ENCODE measurements around the gene TLCD1. TPM values are rescaled to one million over a fixed set of nuclear protein-coding genes. Genes with fewer than 3 reads are reported as not detected.

TLCD1 gene
- total RNA-seq, 1 donor from 2014 or later: 41.0 TPM

GRCh38 chr17:28728364-28729200, 2.5 kb upstream of the TLCD1 start, which contains the start of gene NEK8:
Gene NEK8, plus strand, starts transcription at chr17:28728788. Its CDS starts 26 bp downstream, at chr17:28728814.
- CTCF ChIA-PET: interaction anchor here (0.9 to 6.1 kb wide), 7 partner anchors 9 to 420 kb away, joined by 3 to 545 read pairs (median 28); partner anchors contain the start of genes DHRS13, PROCA1, RPL23A and TRAF4

GRCh38 chr17:28726627-28727491, 826 bp upstream of the TLCD1 start:
- Mint-ChIP-seq H3K36me3 (ENCODE audit: low read depth) (peaks cover 40% of the 10 kb centered on the region), H3K9me3 (no peaks in the 10 kb centered on the region), H3K27ac (peak overlapping the region; percentile 99), H3K27me3 (no peaks in the 10 kb centered on the region), H3K4me3 (peak overlapping the region; percentile 95), H3K4me1 (peaks cover 66% of the 10 kb centered on the region)
- peak; percentile 78 for TF ChIP-seq CTCF (IDR thresholded peaks at IDR 0.05)
- ATAC-seq (ENCODE audit: low read depth) (peak; percentile 40), DNase-seq (peak; percentile 87)
- intact Hi-C loops (cut with micrococcal nuclease): loop anchor here (1.0 to 5.0 kb wide), 8 partner anchors 8 to 840 kb away; partner anchors contain the start of genes ABHD15, DHRS13, PROCA1 and RPL23A
- ChIA-PET POLR2A (interaction anchor here (0.5 to 18.0 kb wide), 40 partner anchors 7 to 657 kb away, joined by 3 to 2384 read pairs (median 6); partner anchors contain the start of genes BLTP2, DHRS13, FAM222B and FLOT2), CTCF (interaction anchor here (0.7 to 6.1 kb wide), 32 partner anchors 7 to 422 kb away, joined by 3 to 545 read pairs (median 8); partner anchors contain the start of genes DHRS13, ERAL1, FAM222B and FLOT2)

More at GRCh38 chr17:28728364-28729200, 2.5 kb upstream of the TLCD1 start, which contains the start of gene NEK8:
- DNase-seq (peak; percentile 99), ATAC-seq (ENCODE audit: low read depth) (peak; percentile 53)
- POLR2A ChIA-PET: interaction anchor here (0.7 to 18.0 kb wide), 20 partner anchors 7 to 566 kb away, joined by 3 to 2384 read pairs (median 28); partner anchors contain the start of genes BLTP2, DHRS13, FAM222B and FLOT2
- Mint-ChIP-seq H3K4me1 (peaks cover 62% of the 10 kb centered on the region), H3K4me3 (peak within 1 kb of the TSS; percentile 95), H3K27me3 (no peaks in the 10 kb centered on the region), H3K9me3 (no peaks in the 10 kb centered on the region), H3K36me3 (ENCODE audit: low read depth) (peaks cover 24% of the 10 kb centered on the region), H3K27ac (peak within 1 kb of the TSS; percentile 99)
- TF ChIP-seq CTCF (IDR thresholded peaks at IDR 0.05): no peak
- intact Hi-C loops (cut with micrococcal nuclease): loop anchor here (1.0 to 5.0 kb wide), 9 partner anchors 10 to 839 kb away; partner anchors contain the start of genes ABHD15, FAM222B, FLOT2 and TP53I13

- peak; percentile 39 for DNase-seq
- Mint-ChIP-seq H3K36me3 (ENCODE audit: low read depth) (peaks cover 51% of the 10 kb centered on the region), H3K9me3 (no peaks in the 10 kb centered on the region), H3K4me1 (peaks cover 77% of the 10 kb centered on the region), H3K4me3 (peak overlapping the region; percentile 93), H3K27me3 (no peaks in the 10 kb centered on the region), H3K27ac (peak overlapping the region; percentile 92)
- ChIA-PET POLR2A (interaction anchor here (0.7 to 18.0 kb wide), 24 partner anchors 10 to 386 kb away, joined by 3 to 2384 read pairs (median 17); partner anchors contain the start of genes BLTP2, DHRS13, FLOT2 and PHF12), CTCF (interaction anchor here (0.9 to 6.1 kb wide), 21 partner anchors 15 to 228 kb away, joined by 3 to 545 read pairs (median 11); partner anchors contain the start of genes DHRS13, FAM222B, FLOT2 and PHF12)
- no peak for ATAC-seq (ENCODE audit: low read depth)
- TF ChIP-seq CTCF (IDR thresholded peaks at IDR 0.05): no peak
- intact Hi-C loops (cut with micrococcal nuclease): loop anchor here (1.0 to 5.0 kb wide), 3 partner anchors 14 to 842 kb away; partner anchors contain the start of genes ABHD15, PROCA1 and TP53I13
These were observed 290 bp downstream of the TLCD1 start for GRCh38 chr17:28725660-28726225.

GRCh38 chr17:28725166-28725659, 820 bp downstream of the TLCD1 start:
- Mint-ChIP-seq H3K9me3 (no peaks in the 10 kb centered on the region), H3K27me3 (no peaks in the 10 kb centered on the region), H3K27ac (peak overlapping the region; percentile 92), H3K36me3 (ENCODE audit: low read depth) (peaks cover 56% of the 10 kb centered on the region), H3K4me1 (peaks cover 80% of the 10 kb centered on the region), H3K4me3 (peak overlapping the region; percentile 93)
- CTCF ChIA-PET: interaction anchor here (1.0 to 6.1 kb wide), 6 partner anchors 21 to 176 kb away, joined by 4 to 545 read pairs (median 31); partner anchors contain the start of genes DHRS13, FLOT2 and TRAF4
- TF ChIP-seq CTCF (IDR thresholded peaks at IDR 0.05): no peak
- POLR2A ChIA-PET: interaction anchor here (0.7 to 18.0 kb wide), 18 partner anchors 9 to 387 kb away, joined by 3 to 2384 read pairs (median 23); partner anchors contain the start of genes BLTP2, DHRS13, ERAL1 and FLOT2
- ATAC-seq (ENCODE audit: low read depth) (no peak), DNase-seq (no peak)
- intact Hi-C loops (cut with micrococcal nuclease): loop anchor here (5.0 kb wide), 2 partner anchors 178 to 842 kb away; partner anchors contain the start of genes ABHD15 and TP53I13

All from activated B cell treated with CpG ODN at 0.5 μM for 24 hours (primary cell).